Gastroesophageal sphincter (tissue), 4 donors: ENCODE data around the gene APOLD1. TPM values are rescaled to one million over a fixed set of nuclear protein-coding genes. Genes with fewer than 3 reads are reported as not detected.
"Not testable (repeated sequence)": the region's sequence is repeated elsewhere in the genome, so short reads cannot be mapped to it uniquely, and the experiment has no call there.

Source experiments
- ATAC-seq: fragments of 150-250 bp; one replicate; pipeline ENCODE4 v1.9.1; 2016; ENCODE audit warnings: mild to moderate bottlenecking, moderate library complexity
- H3K27ac ChIP-seq, 4 donors: fragments of 200-600 bp; sonication (generic) in 3 of 4; 1 replicate in 3 of 4; 2 replicates in 1 of 4; pipeline ENCODE4 v1.5.1; 2016 to 2019
- H3K27me3 ChIP-seq: fragments of 200-600 bp; sonication (generic); one replicate; pipeline ENCODE4 v1.5.1; 2019
- H3K36me3 ChIP-seq, 2 donors: fragments of 200-600 bp; sonication (generic); one replicate each; pipeline ENCODE4 v1.5.1; 2019; ENCODE audit warnings: control low read depth in 1 of 2
- H3K4me1 ChIP-seq, 3 donors: fragments of 200-600 bp; sonication (generic); 1 replicate in 2 of 3; 2 replicates in 1 of 3; pipeline ENCODE4 v1.5.1; 2016 to 2019; ENCODE audit warnings: control low read depth in 2 of 3
- H3K4me3 ChIP-seq, 2 donors: fragments of 200-600 bp; sonication (generic); one replicate each; pipeline ENCODE4 v1.5.1; 2019; ENCODE audit warnings: mild to moderate bottlenecking in 1 of 2, moderate library complexity in 1 of 2
- H3K9me3 ChIP-seq, 3 donors: fragments of 200-600 bp; sonication (generic); one replicate each; pipeline ENCODE4 v1.5.1; 2017 to 2019; ENCODE audit warnings: control low read depth in 2 of 3
- EP300 ChIP-seq: sonication (generic); formaldehyde crosslinking; IDR thresholded peaks from one replicate; pipeline ENCODE4 v1.6.1; 2017; ENCODE audit warnings: antibody characterized with exemption, mild to moderate bottlenecking
- POLR2A ChIP-seq, 2 donors: fragments of 450-650 bp; IDR thresholded peaks; one replicate each; pipeline ENCODE4 v1.6.1; 2017; ENCODE audit warnings: antibody characterized with exemption in 2 of 2, mild to moderate bottlenecking in 2 of 2, moderate library complexity in 1 of 2
- POLR2AphosphoS5 ChIP-seq: sonication (generic); formaldehyde crosslinking; IDR thresholded peaks from one replicate; pipeline ENCODE4 v1.6.1; 2017; ENCODE audit warnings: antibody characterized with exemption
- WGBS, 2 donors: methylation state at CpG; one replicate each; pipeline ENCODE4 v1.1.5; 2018; ENCODE audit warnings: low coverage in 1 of 2; 5-methylcytosine and 5-hydroxymethylcytosine counted together
- small RNA-seq, 4 donors: library from RNA; depleted of rRNA; stranded (forward); fragments of <200 nt; gene quantifications; one replicate each; pipeline ENCODE3, GENCODE V24; 2016
- total RNA-seq, 4 donors: library from RNA; depleted of rRNA; stranded (reverse); fragments of >200 nt; gene quantifications; one replicate each; pipeline ENCODE4 v1.1.0, GENCODE V29; 2016
- TF ChIP-seq, protein P1 (sequence below), 4 experiments: fragments of 200-600 bp in 2 of 4; fragments of 450-650 bp in 2 of 4; sonication (generic) in 1 of 4; IDR thresholded peaks; one replicate each; pipeline ENCODE4 v1.5.1; 2017 to 2019; ENCODE audit warnings: antibody characterized with exemption in 4 of 4, mild to moderate bottlenecking in 2 of 4, moderate library complexity in 2 of 4

Gene APOLD1
- total RNA-seq, 4 donors from 2014 or later, result 16.2 to 33.4 (median 22.8) TPM

DNA sequence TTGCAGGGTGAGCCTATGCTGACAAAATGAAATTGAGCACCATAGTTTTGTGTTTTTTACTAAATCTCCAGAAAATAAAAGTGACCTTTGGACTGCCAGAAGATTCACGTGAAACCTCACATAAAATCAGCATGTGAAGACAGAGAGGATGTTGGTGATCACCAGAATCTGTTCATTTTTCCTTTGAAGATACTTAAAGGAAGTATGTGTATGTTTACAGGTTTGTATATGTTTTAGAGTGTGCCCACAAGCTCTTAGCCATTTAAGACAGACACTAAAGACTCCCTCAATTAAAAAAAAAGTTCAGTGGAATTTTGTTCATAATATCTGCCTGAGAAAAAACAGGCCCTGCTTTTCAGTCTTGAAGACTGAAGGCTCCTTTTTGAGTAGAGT, 53.5 kb downstream of the APOLD1 start:
- Histone ChIP-seq H3K9me3 (no peaks in the 10 kb centered on the region), H3K27ac (no peak overlapping the region), H3K27me3 (no peaks in the 10 kb centered on the region), H3K4me3 (no peak overlapping the region), H3K36me3 (peaks cover 0 to 8% of the 10 kb centered on the region in 2 donors), H3K4me1 (peaks cover 0 to 4% (median 0%) of the 10 kb centered on the region in 3 donors)
- 88 to 89% methylated on average over 1 of the region's 1 CpG for WGBS, 2 donors
- TF ChIP-seq, protein P1, sequence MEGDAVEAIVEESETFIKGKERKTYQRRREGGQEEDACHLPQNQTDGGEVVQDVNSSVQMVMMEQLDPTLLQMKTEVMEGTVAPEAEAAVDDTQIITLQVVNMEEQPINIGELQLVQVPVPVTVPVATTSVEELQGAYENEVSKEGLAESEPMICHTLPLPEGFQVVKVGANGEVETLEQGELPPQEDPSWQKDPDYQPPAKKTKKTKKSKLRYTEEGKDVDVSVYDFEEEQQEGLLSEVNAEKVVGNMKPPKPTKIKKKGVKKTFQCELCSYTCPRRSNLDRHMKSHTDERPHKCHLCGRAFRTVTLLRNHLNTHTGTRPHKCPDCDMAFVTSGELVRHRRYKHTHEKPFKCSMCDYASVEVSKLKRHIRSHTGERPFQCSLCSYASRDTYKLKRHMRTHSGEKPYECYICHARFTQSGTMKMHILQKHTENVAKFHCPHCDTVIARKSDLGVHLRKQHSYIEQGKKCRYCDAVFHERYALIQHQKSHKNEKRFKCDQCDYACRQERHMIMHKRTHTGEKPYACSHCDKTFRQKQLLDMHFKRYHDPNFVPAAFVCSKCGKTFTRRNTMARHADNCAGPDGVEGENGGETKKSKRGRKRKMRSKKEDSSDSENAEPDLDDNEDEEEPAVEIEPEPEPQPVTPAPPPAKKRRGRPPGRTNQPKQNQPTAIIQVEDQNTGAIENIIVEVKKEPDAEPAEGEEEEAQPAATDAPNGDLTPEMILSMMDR (IDR thresholded peaks at IDR 0.05), result no peak
- TF ChIP-seq EP300 (no peak), POLR2AphosphoS5 (no peak), POLR2A (IDR thresholded peaks at IDR 0.05) (no peak)
- ATAC-seq, result no peak

GRCh38 chr12:12839439-12839838, 54.0 kb downstream of the APOLD1 start:
- H3K27me3 ChIP-seq, H3K36me3 ChIP-seq, H3K9me3 ChIP-seq, ATAC-seq, H3K4me1 ChIP-seq, H3K27ac ChIP-seq, H3K4me3 ChIP-seq: not testable (repeated sequence)
- WGBS, 2 donors, result 94% methylated on average over 3 of the region's 10 CpGs; no CpG with 5 or more reads in 1 of the 2 donors

GRCh38 chr12:12839873-12840579, 54.6 kb downstream of the APOLD1 start:
- H3K4me1 ChIP-seq, result peaks cover 0 to 4% (median 0%) of the 10 kb centered on the region in 3 donors
- WGBS, 2 donors, result 55 to 84% methylated on average over 5 of the region's 5 CpGs
- TF ChIP-seq, protein P1 (IDR thresholded peaks at IDR 0.05), result no peak
- TF ChIP-seq EP300 (no peak), POLR2AphosphoS5 (no peak), POLR2A (IDR thresholded peaks at IDR 0.05) (no peak)
- H3K4me3 ChIP-seq, result no peak overlapping the region
- ATAC-seq, result no peak
- H3K36me3 ChIP-seq, result no peaks in the 10 kb centered on the region
- H3K27me3 ChIP-seq, result no peaks in the 10 kb centered on the region
- no peak overlapping the region for H3K27ac ChIP-seq
- H3K9me3 ChIP-seq, result no peaks in the 10 kb centered on the region

- no peaks in the 10 kb centered on the region for H3K36me3 ChIP-seq
- no peak overlapping the region for H3K27ac ChIP-seq
- 76 to 87% methylated on average over 2 to 5 of the region's 5 CpGs for WGBS, 2 donors
- TF ChIP-seq, protein P1 (IDR thresholded peaks at IDR 0.05), result no peak
- TF ChIP-seq POLR2AphosphoS5 (no peak), EP300 (no peak), POLR2A (IDR thresholded peaks at IDR 0.05) (no peak)
- no peaks in the 10 kb centered on the region for H3K9me3 ChIP-seq
- no peak for ATAC-seq
- no peaks in the 10 kb centered on the region for H3K27me3 ChIP-seq
- H3K4me3 ChIP-seq, result no peak overlapping the region
- H3K4me1 ChIP-seq, result peaks cover 0 to 4% (median 0%) of the 10 kb centered on the region in 3 donors
Measured at GRCh38 chr12:12840580-12840899, 55.1 kb downstream of the APOLD1 start.

Small RNA genes within 50 kb of the gene (small RNA-seq; reads per million reads assigned to genes)
- gene AC007215.1 (0 reads per million in 4 donors), gene MIR613 (0 reads per million in 4 donors)

Other genes with a start within 250 kb of the APOLD1 start
- gene DUSP16, start 222.8 kb upstream of the APOLD1 start, total RNA-seq, result 10 to 100 TPM; 14.7 to 20.1 (median 17.1) TPM
- gene CREBL2, start 173.8 kb upstream of the APOLD1 start, total RNA-seq, result 10 to 100 TPM; 46.3 to 66.6 (median 59.8) TPM
- under 1 TPM in 2 of 4 donors, not detected in 2; 0.32 to 0.54 TPM for gene GPR19, start 89.5 kb upstream of the APOLD1 start, total RNA-seq
- gene CDKN1B, start 68.3 kb upstream of the APOLD1 start, total RNA-seq, result 100 to 1,000 TPM in 1 of 4 donors, 10 to 100 TPM in 3; 62.6 to 103 (median 73.0) TPM
- gene DDX47, start 27.7 kb downstream of the APOLD1 start, total RNA-seq, result 10 to 100 TPM; 49.2 to 66.7 (median 60.2) TPM
- gene GPRC5A, start 105.9 kb downstream of the APOLD1 start, total RNA-seq, result 10 to 100 TPM in 1 of 4 donors, 1 to 10 TPM in 3; 1.4 to 21.9 (median 3.0) TPM
- gene GPRC5D, start 166.5 kb downstream of the APOLD1 start, total RNA-seq, result not detected
- 10 to 100 TPM; 33.8 to 47.5 (median 41.9) TPM for gene HEBP1, start 214.6 kb downstream of the APOLD1 start, total RNA-seq